ENCODE results near the gene ABI1. TPM values are rescaled to one million over a fixed set of nuclear protein-coding genes. Genes with fewer than 3 reads are reported as not detected.

ABI1 gene
- total RNA-seq, 2 donors from 2014 or later = 59.9 to 71.4 TPM

- ATAC-seq (peak; percentile 85), DNase-seq (no peak)
- intact Hi-C loops (cut with DNase I, micrococcal nuclease) = no loop called here
Observed at GRCh38 chr10:26733750-26734568, 126.8 kb downstream of the ABI1 start.

- DNase-seq (no peak), ATAC-seq (no peak)
- intact Hi-C loops (cut with DNase I, micrococcal nuclease) = no loop called here
Observed at GRCh38 chr10:26730552-26730951, 130.2 kb downstream of the ABI1 start.

- intact Hi-C loops (cut with DNase I, micrococcal nuclease) = loop anchor here (5.0 to 10.0 kb wide), 2 partner anchors 145 to 153 kb away; no protein-coding TSS in a partner anchor
- DNase-seq (no peak), ATAC-seq (no peak)
Observed at GRCh38 chr10:26729395-26729794, 131.4 kb downstream of the ABI1 start.

GRCh38 chr10:26728957-26729356, 131.8 kb downstream of the ABI1 start:
- ATAC-seq = no peak
- DNase-seq = no peak
- intact Hi-C loops (cut with DNase I, micrococcal nuclease) = loop anchor here (5.0 to 10.0 kb wide), 2 partner anchors 146 to 153 kb away; no protein-coding TSS in a partner anchor

GRCh38 chr10:26727005-26727404, 133.8 kb downstream of the ABI1 start:
- no peak for DNase-seq
- ATAC-seq = no peak
- intact Hi-C loops (cut with DNase I, micrococcal nuclease) = loop anchor here (5.0 to 10.0 kb wide), 2 partner anchors 148 to 155 kb away; no protein-coding TSS in a partner anchor

GRCh38 chr10:26725837-26726727, 134.7 kb downstream of the ABI1 start:
- ATAC-seq (peak; percentile 77), DNase-seq (peak in 1 of 2 donors; percentile 40)
- intact Hi-C loops (cut with DNase I, micrococcal nuclease) = loop anchor here (5.0 to 10.0 kb wide), 2 partner anchors 149 to 156 kb away; no protein-coding TSS in a partner anchor

GRCh38 chr10:26723016-26723415, 137.7 kb downstream of the ABI1 start:
- no peak for ATAC-seq
- intact Hi-C loops (cut with DNase I, micrococcal nuclease) = loop anchor here in 1 of 2 donors (10.0 kb wide), 1 partner anchor 152 kb away; no protein-coding TSS in a partner anchor

GRCh38 chr10:26721561-26721960, 139.2 kb downstream of the ABI1 start:
- peak; percentile 18 for ATAC-seq
- DNase-seq = no peak
- intact Hi-C loops (cut with DNase I, micrococcal nuclease) = loop anchor here in 1 of 2 donors (10.0 kb wide), 1 partner anchor 153 kb away; no protein-coding TSS in a partner anchor

More at GRCh38 chr10:26723016-26723415, 137.7 kb downstream of the ABI1 start:
- DNase-seq = no peak

GRCh38 chr10:26717476-26717875, 143.3 kb downstream of the ABI1 start:
- DNase-seq (no peak), ATAC-seq (no peak)
- intact Hi-C loops (cut with DNase I, micrococcal nuclease) = no loop called here

GRCh38 chr10:26715137-26715487, 145.6 kb downstream of the ABI1 start:
- DNase-seq (no peak), ATAC-seq (peak; percentile 24)
- intact Hi-C loops (cut with DNase I, micrococcal nuclease) = no loop called here

GRCh38 chr10:26714415-26715136, 146.2 kb downstream of the ABI1 start:
- ATAC-seq = peak; percentile 93
- intact Hi-C loops (cut with DNase I, micrococcal nuclease) = no loop called here
- DNase-seq = peak; percentile 63 to 86

GRCh38 chr10:26711324-26711723, 149.4 kb downstream of the ABI1 start:
- intact Hi-C loops (cut with DNase I, micrococcal nuclease) = no loop called here
- DNase-seq (no peak), ATAC-seq (no peak)

- intact Hi-C loops (cut with DNase I, micrococcal nuclease) = no loop called here
- no peak for DNase-seq
- no peak for ATAC-seq
Observed at GRCh38 chr10:26706936-26707335, 153.8 kb downstream of the ABI1 start.

GRCh38 chr10:26706206-26706605, 154.6 kb downstream of the ABI1 start:
- intact Hi-C loops (cut with DNase I, micrococcal nuclease) = no loop called here
- ATAC-seq (no peak), DNase-seq (no peak)

GRCh38 chr10:26703974-26704373, 156.8 kb downstream of the ABI1 start:
- intact Hi-C loops (cut with DNase I, micrococcal nuclease) = no loop called here
- no peak for DNase-seq
- ATAC-seq = no peak

- intact Hi-C loops (cut with DNase I, micrococcal nuclease) = no loop called here
- DNase-seq = no peak
- no peak for ATAC-seq
Observed at GRCh38 chr10:26703096-26703495, 157.7 kb downstream of the ABI1 start.

GRCh38 chr10:26700884-26701630, 159.7 kb downstream of the ABI1 start:
- ATAC-seq (peak; percentile 25), DNase-seq (peak; percentile 28 to 60)
- intact Hi-C loops (cut with DNase I, micrococcal nuclease) = no loop called here

- ATAC-seq (no peak), DNase-seq (no peak)
- intact Hi-C loops (cut with DNase I, micrococcal nuclease) = no loop called here
Observed at GRCh38 chr10:26699631-26700030, 161.1 kb downstream of the ABI1 start.

All from left colon (tissue), 2 donors.